RWPE1 (cell line): Measurements from ENCODE around the gene TMEM43.
A peak's percentile ranks its signal among the peaks of the same experiment; 100 is the strongest.

ENCODE experiments used
- CTCF ChIA-PET: fragments of 350-600 bp; sonication (Branson Sonifier 250); formaldehyde crosslinking; extraction: SDS; loops from one replicate; lab custom pipeline; 2021; lab: Yijun Ruan, JAX
- POLR2A ChIA-PET: fragments of 400-600 bp; formaldehyde crosslinking; extraction: SDS; loops from one replicate; lab custom pipeline; 2020; ENCODE audit warnings: antibody characterized with exemption; ENCODE audit not compliant: low non-redundant PET; lab: Yijun Ruan, JAX
- DNase-seq: peaks from one replicate; pipeline ENCODE4 v3.0.0; 2012; ENCODE audit warnings: low spot score
- H3K27ac ChIP-seq: fragments of 450-650 bp; 2 replicates; pipeline ENCODE4 v1.5.1; 2017
- TF ChIP-seq, protein P1 (sequence below): fragments of 450-650 bp; conservative IDR thresholded peaks from 2 replicates; pipeline ENCODE4 v1.5.1; 2017; ENCODE audit warnings: low read depth, mild to moderate bottlenecking

Gene TMEM43

DNA sequence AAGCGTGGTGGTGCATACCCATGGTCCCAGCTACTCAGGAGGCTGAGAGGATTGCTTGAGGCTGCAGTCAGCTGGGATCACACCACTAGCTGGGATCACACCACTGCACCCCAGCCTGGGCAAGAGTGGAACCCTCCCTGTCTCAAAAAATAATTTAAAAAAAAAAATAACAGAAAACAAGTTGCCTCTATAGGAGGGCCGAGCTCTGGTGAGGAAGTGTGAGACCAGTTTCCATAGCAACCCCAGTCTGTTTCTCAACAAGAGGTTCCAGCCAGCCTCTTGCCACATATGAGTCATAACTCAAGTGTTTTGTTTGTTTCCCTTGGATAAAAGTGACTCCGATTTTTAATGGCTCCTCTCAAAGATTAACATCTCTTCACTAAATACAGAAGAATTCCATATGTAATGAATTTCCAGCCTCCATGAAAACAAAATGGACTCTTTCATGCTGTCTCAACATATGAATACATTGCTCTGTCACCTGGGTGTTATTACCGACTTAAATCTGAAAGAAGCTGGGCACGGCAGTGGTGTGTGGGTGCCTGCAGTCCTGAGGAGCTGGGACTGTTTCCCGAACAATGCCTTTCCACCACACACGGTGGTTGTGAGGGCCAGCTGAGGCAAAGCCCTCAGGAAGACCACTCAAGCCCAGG is 19.7 kb downstream of the TMEM43 start:
- TF ChIP-seq, protein P1, sequence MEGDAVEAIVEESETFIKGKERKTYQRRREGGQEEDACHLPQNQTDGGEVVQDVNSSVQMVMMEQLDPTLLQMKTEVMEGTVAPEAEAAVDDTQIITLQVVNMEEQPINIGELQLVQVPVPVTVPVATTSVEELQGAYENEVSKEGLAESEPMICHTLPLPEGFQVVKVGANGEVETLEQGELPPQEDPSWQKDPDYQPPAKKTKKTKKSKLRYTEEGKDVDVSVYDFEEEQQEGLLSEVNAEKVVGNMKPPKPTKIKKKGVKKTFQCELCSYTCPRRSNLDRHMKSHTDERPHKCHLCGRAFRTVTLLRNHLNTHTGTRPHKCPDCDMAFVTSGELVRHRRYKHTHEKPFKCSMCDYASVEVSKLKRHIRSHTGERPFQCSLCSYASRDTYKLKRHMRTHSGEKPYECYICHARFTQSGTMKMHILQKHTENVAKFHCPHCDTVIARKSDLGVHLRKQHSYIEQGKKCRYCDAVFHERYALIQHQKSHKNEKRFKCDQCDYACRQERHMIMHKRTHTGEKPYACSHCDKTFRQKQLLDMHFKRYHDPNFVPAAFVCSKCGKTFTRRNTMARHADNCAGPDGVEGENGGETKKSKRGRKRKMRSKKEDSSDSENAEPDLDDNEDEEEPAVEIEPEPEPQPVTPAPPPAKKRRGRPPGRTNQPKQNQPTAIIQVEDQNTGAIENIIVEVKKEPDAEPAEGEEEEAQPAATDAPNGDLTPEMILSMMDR: no peak
- POLR2A ChIA-PET: interaction anchor here (0.9 kb wide), 1 partner anchor 8 kb away, joined by 3 read pairs; no protein-coding TSS in a partner anchor
- peak; percentile 87 for DNase-seq
- peak overlapping the region; percentile 97 for H3K27ac ChIP-seq
- CTCF ChIA-PET: interaction anchor here (1.0 kb wide), 1 partner anchor 248 kb away, joined by 3 read pairs; no protein-coding TSS in a partner anchor

DNA sequence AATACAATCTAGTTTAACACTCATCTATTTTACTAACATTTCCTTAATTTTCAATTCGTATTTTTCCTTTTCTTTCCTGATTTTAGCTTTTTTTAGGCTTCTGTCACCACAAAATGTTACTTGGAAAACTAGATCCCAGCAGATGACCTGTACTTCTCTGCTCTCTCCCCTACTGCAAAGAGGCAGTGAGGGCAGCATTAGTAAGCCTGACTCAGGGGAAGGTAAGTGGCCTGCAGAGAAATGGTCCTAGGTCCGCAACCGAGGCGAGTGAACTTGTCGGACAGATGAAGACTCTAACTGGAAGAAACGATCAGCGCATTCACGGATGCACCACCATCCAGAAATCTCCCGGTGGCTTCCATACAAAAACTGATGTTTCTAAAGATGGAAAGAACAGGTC is 20.4 kb downstream of the TMEM43 start:
- CTCF ChIA-PET: no interaction called here
- DNase-seq: no peak
- TF ChIP-seq, protein P1: no peak
- peak overlapping the region; percentile 97 for H3K27ac ChIP-seq
- POLR2A ChIA-PET: interaction anchor here (0.9 kb wide), 1 partner anchor 8 kb away, joined by 3 read pairs; no protein-coding TSS in a partner anchor

DNA sequence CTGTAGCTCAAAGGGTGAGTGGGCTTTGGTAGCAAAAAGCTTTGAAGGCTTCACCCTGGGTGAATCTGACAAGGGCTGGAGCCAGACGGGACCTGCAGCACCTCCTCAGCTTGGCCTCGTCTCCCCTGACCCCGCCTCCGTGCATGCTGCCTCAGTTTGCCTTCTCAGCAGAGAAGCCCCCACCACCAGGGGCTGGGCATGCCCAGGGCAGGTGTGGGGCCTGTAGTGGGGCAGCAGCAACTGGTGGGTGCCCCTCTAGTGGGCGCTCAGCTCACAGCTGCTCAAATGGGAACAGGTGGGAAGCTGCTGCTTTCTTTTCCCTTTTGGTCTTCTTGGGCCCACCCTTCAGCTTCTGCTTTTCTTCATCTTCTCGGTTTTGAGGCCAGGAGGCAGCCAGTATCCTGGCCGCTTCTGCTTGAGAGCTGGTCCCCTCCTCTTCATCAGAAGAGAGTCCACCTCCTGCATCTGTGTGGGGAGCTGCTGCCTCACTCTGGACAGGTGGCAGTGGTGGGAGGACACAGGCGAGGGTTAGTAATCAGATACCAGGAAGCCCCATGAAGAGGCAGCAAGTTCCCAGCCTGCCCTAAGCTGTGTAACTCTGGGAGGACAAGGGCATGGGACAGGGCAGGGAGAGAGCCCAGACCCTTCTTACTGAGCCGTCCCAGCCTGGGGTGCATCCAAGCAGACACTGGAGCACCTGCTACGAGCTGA is 21.0 kb downstream of the TMEM43 start:
- H3K27ac ChIP-seq: peak overlapping the region; percentile 97
- TF ChIP-seq, protein P1: no peak
- POLR2A ChIA-PET: interaction anchor here (0.9 kb wide), 1 partner anchor 9 kb away, joined by 3 read pairs; no protein-coding TSS in a partner anchor
- CTCF ChIA-PET: no interaction called here
- no peak for DNase-seq

DNA sequence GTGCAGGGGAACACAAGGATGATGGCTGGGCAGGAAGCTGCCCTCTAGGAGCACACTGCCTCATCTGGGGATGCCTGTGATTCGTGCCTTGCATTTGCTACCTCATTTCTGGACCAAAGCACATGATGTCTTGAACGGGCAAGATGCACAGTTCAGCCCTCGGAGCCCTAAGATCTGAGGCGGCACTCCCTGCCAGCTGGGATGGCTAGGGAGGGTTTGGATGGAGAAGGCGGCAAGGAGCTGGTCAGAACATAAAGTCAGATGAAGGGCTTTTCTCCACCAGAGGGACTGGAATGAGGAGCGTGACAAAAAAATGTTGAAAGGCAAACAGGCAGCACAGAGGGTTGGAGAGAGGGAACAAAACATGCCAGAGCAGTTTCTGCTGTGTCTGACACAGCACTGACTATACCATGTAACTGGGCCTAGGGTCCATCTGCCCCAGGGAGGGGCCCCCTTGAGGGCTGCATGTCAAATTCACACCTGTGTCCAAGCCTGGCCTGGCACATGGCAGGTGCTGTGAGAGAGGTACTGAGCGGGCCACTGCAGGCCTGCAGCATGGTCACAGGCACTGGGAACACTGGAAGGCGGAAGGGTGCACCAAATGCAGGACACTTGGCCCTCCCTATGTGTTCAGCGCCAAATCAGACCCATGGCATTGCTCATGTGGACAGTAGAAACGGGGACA is 21.7 kb downstream of the TMEM43 start:
- TF ChIP-seq, protein P1: no peak
- peak overlapping the region; percentile 97 for H3K27ac ChIP-seq
- ChIA-PET CTCF (no interaction called here), POLR2A (no interaction called here)
- no peak for DNase-seq

DNA sequence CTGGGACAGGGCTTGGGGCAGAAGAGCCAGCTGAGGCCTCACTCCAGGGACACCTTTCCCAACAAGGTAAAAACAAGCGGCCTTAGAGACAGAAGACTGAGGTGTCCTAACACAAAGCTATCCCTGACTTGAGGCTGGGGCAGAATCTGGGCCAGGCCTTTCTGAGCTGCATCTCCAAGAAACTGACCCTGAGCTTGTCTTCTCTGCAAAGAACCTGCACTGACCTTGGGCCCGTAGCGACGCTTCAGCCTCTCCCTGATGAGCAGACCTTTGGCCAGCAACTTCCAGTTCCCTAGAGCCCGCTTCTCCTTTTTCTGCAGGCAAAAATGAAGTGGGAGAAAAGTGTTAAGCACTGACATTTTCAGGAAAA is 22.2 kb downstream of the TMEM43 start:
- CTCF ChIA-PET: no interaction called here

DNA sequence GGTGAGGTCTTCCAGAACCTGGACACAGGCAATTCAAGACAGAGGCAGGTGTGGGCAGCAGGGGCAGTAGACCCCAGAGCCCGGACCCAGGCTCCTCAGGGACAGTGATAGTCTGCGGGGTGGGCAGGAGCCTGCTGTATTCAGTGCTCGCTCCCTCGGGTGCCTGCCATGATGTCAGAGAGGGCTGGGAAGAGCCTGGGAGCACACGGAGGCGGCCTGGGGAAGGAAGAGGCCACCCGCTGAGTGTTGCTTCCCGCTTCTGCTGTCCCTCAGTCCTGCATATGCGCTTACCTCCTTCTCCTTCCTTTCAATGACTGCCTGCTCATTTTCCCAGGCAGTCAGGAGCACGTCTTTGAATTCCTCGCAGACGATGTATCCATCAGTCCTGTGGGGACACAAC is 22.8 kb downstream of the TMEM43 start:
- ChIA-PET POLR2A (no interaction called here), CTCF (no interaction called here)
- H3K27ac ChIP-seq: peak overlapping the region; percentile 97
- TF ChIP-seq, protein P1: no peak
- no peak for DNase-seq

More for the DNA sequence above, 22.2 kb downstream of the TMEM43 start:
- peak overlapping the region; percentile 97 for H3K27ac ChIP-seq
- no peak for DNase-seq
- POLR2A ChIA-PET: no interaction called here
- TF ChIP-seq, protein P1: no peak
